Ishikawa (cell line): Measurements from ENCODE around the gene RBFOX1.

Source experiments
- CEBPB ChIP-seq: IDR thresholded peaks from 2 replicates; pipeline ENCODE4 v1.6.1; 2012
- CREB1 ChIP-seq: IDR thresholded peaks from 2 replicates; pipeline ENCODE4 v1.6.1; 2012; ENCODE audit warnings: low read depth
- EGR1 ChIP-seq: IDR thresholded peaks from 2 replicates; pipeline ENCODE4 v1.6.1; 2012
- EP300 ChIP-seq: IDR thresholded peaks from 2 replicates; pipeline ENCODE4 v1.6.1; 2012; ENCODE audit warnings: borderline replicate concordance
- FOXM1 ChIP-seq: IDR thresholded peaks from 2 replicates; pipeline ENCODE4 v1.6.1; 2012; ENCODE audit warnings: low read depth, borderline replicate concordance
- MAX ChIP-seq: IDR thresholded peaks from 2 replicates; pipeline ENCODE4 v1.6.1; 2012
- NFIC ChIP-seq: IDR thresholded peaks from 2 replicates; pipeline ENCODE4 v1.6.1; 2012
- RAD21 ChIP-seq: IDR thresholded peaks from 2 replicates; pipeline ENCODE4 v1.6.1; 2012; ENCODE audit warnings: low read depth
- REST ChIP-seq: IDR thresholded peaks from 2 replicates; pipeline ENCODE4 v1.6.1; 2012; ENCODE audit warnings: low read depth, mild to moderate bottlenecking
- TAF1 ChIP-seq: IDR thresholded peaks from 2 replicates; pipeline ENCODE4 v1.6.1; 2012; ENCODE audit warnings: low read depth, mild to moderate bottlenecking
- TCF12 ChIP-seq: IDR thresholded peaks from 2 replicates; pipeline ENCODE4 v1.6.1; 2012; ENCODE audit warnings: low read depth
- TEAD4 ChIP-seq: IDR thresholded peaks from 2 replicates; pipeline ENCODE4 v1.6.1; 2012
- USF1 ChIP-seq: IDR thresholded peaks from 2 replicates; pipeline ENCODE4 v1.6.1; 2012
- YY1 ChIP-seq: IDR thresholded peaks from 2 replicates; pipeline ENCODE4 v1.6.1; 2012; ENCODE audit warnings: low read depth
- ZBTB7A ChIP-seq: IDR thresholded peaks from 2 replicates; pipeline ENCODE4 v1.6.1; 2012; ENCODE audit warnings: low read depth

The RBFOX1 gene

GRCh38 chr16:7440886-7441400 lies 108.3 kb downstream of the RBFOX1 start:
- no peak for TF ChIP-seq TCF12
- no peak for TF ChIP-seq YY1
- no peak for TF ChIP-seq CEBPB
- no peak for TF ChIP-seq NFIC
- no peak for TF ChIP-seq TAF1
- no peak for TF ChIP-seq FOXM1
- TF ChIP-seq USF1: no peak
- TF ChIP-seq MAX: no peak

- TF ChIP-seq TCF12 (no peak), CEBPB (no peak), YY1 (no peak), EGR1 (no peak), EP300 (no peak), USF1 (no peak), RAD21 (no peak), MAX (no peak), NFIC (no peak), TEAD4 (no peak), TAF1 (no peak), REST (no peak), ZBTB7A (no peak), FOXM1 (no peak), CREB1 (no peak)
Observed at GRCh38 chr16:7442050-7442449, 109.4 kb downstream of the RBFOX1 start.

GRCh38 chr16:7443142-7443541 lies 110.5 kb downstream of the RBFOX1 start:
- TF ChIP-seq TCF12: no peak
- TF ChIP-seq REST: no peak
- TF ChIP-seq CREB1: no peak
- TF ChIP-seq TAF1: no peak
- no peak for TF ChIP-seq CEBPB
- TF ChIP-seq ZBTB7A: no peak
- TF ChIP-seq EP300: no peak
- no peak for TF ChIP-seq EGR1
- no peak for TF ChIP-seq FOXM1
- TF ChIP-seq YY1: no peak

GRCh38 chr16:7443648-7444365 lies 111.2 kb downstream of the RBFOX1 start:
- TF ChIP-seq USF1: no peak

- no peak for TF ChIP-seq NFIC
- no peak for TF ChIP-seq TCF12
- TF ChIP-seq CREB1: no peak
- no peak for TF ChIP-seq CEBPB
- TF ChIP-seq FOXM1: no peak
- TF ChIP-seq USF1: no peak
- TF ChIP-seq EP300: no peak
- no peak for TF ChIP-seq MAX
- no peak for TF ChIP-seq ZBTB7A
- no peak for TF ChIP-seq EGR1
- no peak for TF ChIP-seq TAF1
- no peak for TF ChIP-seq TEAD4
- TF ChIP-seq REST: no peak
- no peak for TF ChIP-seq RAD21
- no peak for TF ChIP-seq YY1
Observed at GRCh38 chr16:7449306-7449705, 116.7 kb downstream of the RBFOX1 start.
